AG04449 (cell line): ENCODE measurements around the gene C11orf24.
"Not testable (repeated sequence)": the region's sequence is repeated elsewhere in the genome, so short reads cannot be mapped to it uniquely, and the experiment has no call there.

Experiments used
- CTCF ChIA-PET: fragments of 350-600 bp; formaldehyde crosslinking; extraction: SDS; loops from one replicate; lab custom pipeline; 2021; ENCODE audit warnings: antibody characterized with exemption; lab: Yijun Ruan, JAX
- POLR2A ChIA-PET: fragments of 400-600, 350-600 bp; formaldehyde crosslinking; extraction: SDS; loops from one replicate; lab custom pipeline; 2020; ENCODE audit warnings: antibody characterized with exemption, inconsistent platforms; lab: Yijun Ruan, JAX
- DNase-seq: peaks from one replicate; pipeline ENCODE4 v3.0.0-alpha.2; 2010; ENCODE audit warnings: low read depth, low spot score
- H3K4me3 ChIP-seq: 2 replicates; pipeline ENCODE4 v1.5.1; 2011; ENCODE audit warnings: low read depth, mild to moderate bottlenecking, control low read depth, low read length
- CTCF ChIP-seq: IDR thresholded peaks from one replicate; pipeline ENCODE4 v1.5.1; 2011; ENCODE audit warnings: mild to moderate bottlenecking, moderate library complexity, low read length, control low read depth, inconsistent platforms; ENCODE audit not compliant: insufficient read depth; ENCODE audit errors: missing control alignments

The C11orf24 gene

GRCh38 chr11:68251765-68252164 lies 20.0 kb downstream of the C11orf24 start:
- no peak for TF ChIP-seq CTCF
- CTCF ChIA-PET = interaction anchor here (1.0 to 1.7 kb wide), 3 partner anchors 11 to 46 kb away, joined by 3 to 8 read pairs (median 4); no protein-coding TSS in a partner anchor

GRCh38 chr11:68244912-68245311 lies 26.9 kb downstream of the C11orf24 start:
- POLR2A ChIA-PET, DNase-seq, H3K4me3 ChIP-seq: not testable (repeated sequence)
- CTCF ChIA-PET = interaction anchor here (1.2 kb wide), 1 partner anchor 53 kb away, joined by 3 read pairs; no protein-coding TSS in a partner anchor

More at GRCh38 chr11:68251765-68252164, 20.0 kb downstream of the C11orf24 start:
- H3K4me3 ChIP-seq = no peak overlapping the region
- DNase-seq = no peak
- POLR2A ChIA-PET = no interaction called here

- POLR2A ChIA-PET, H3K4me3 ChIP-seq, DNase-seq: not testable (repeated sequence)
- CTCF ChIA-PET = interaction anchor here (1.3 to 1.9 kb wide), 2 partner anchors 13 to 35 kb away, joined by 4 to 6 read pairs; no protein-coding TSS in a partner anchor
Observed at GRCh38 chr11:68243847-68244246, 27.9 kb downstream of the C11orf24 start.

GRCh38 chr11:68242616-68243015 lies 29.2 kb downstream of the C11orf24 start:
- DNase-seq = no peak
- no peak overlapping the region for H3K4me3 ChIP-seq
- CTCF ChIA-PET = interaction anchor here (1.3 to 1.9 kb wide), 3 partner anchors 15 to 55 kb away, joined by 4 to 6 read pairs (median 4); no protein-coding TSS in a partner anchor
- POLR2A ChIA-PET = no interaction called here
- no peak for TF ChIP-seq CTCF

GRCh38 chr11:68231621-68232020 lies 40.2 kb downstream of the C11orf24 start:
- ChIA-PET POLR2A (no interaction called here), CTCF (no interaction called here)
- DNase-seq = no peak
- TF ChIP-seq CTCF = no peak
- no peak overlapping the region for H3K4me3 ChIP-seq

- H3K4me3 ChIP-seq = no peak overlapping the region
- TF ChIP-seq CTCF = no peak
- ChIA-PET POLR2A (no interaction called here), CTCF (interaction anchor here (0.8 to 3.2 kb wide), 3 partner anchors 12 to 28 kb away, joined by 3 to 12 read pairs (median 7); no protein-coding TSS in a partner anchor)
- DNase-seq = no peak
Observed at GRCh38 chr11:68229601-68230000, 42.2 kb downstream of the C11orf24 start.

- CTCF ChIA-PET = interaction anchor here (0.7 to 2.6 kb wide), 4 partner anchors 10 to 31 kb away, joined by 3 to 10 read pairs (median 4); no protein-coding TSS in a partner anchor
- POLR2A ChIA-PET = no interaction called here
Observed at GRCh38 chr11:68226421-68226820, 45.4 kb downstream of the C11orf24 start.

More at GRCh38 chr11:68226421-68226820, 45.4 kb downstream of the C11orf24 start:
- TF ChIP-seq CTCF = no peak
- no peak for DNase-seq
- no peak overlapping the region for H3K4me3 ChIP-seq
